ENCODE data around the gene METTL16.

- TF ChIP-seq POLR2A (IDR thresholded peaks at IDR 0.05; ENCODE audit: low read length), result no peak
- TF ChIP-seq GATA1 (IDR thresholded peaks at IDR 0.05; ENCODE audit: low read depth, low read length), result no peak
These were observed 49.2 kb downstream of the METTL16 start for GRCh38 chr17:2462481-2462880.

All from erythroblast (primary cell).